GM19395 (cell line): ENCODE data around the gene PLEKHG5.
"Not testable (repeated sequence)": the region's sequence is repeated elsewhere in the genome, so short reads cannot be mapped to it uniquely, and the experiment has no call there.

Source experiments
- ATAC-seq: cut with Tn5 transposase; IDR thresholded peaks from one replicate; pipeline ENCODE4 v1.9.1; 2021; ENCODE audit warnings: mild to moderate bottlenecking, moderate library complexity; ENCODE audit not compliant: unreplicated experiment

PLEKHG5 gene

GRCh38 chr1:6447818-6448748 is 43.4 kb downstream of the PLEKHG5 start:
- ATAC-seq, result no peak

- no peak for ATAC-seq
These were observed 44.2 kb downstream of the PLEKHG5 start for GRCh38 chr1:6447016-6447817.

GRCh38 chr1:6446665-6447015 is 44.8 kb downstream of the PLEKHG5 start:
- ATAC-seq, result no peak

- not testable (repeated sequence) for ATAC-seq
These were observed 45.5 kb downstream of the PLEKHG5 start for GRCh38 chr1:6445929-6446328.

GRCh38 chr1:6445062-6445763 is 46.3 kb downstream of the PLEKHG5 start:
- ATAC-seq, result no peak

- ATAC-seq, result no peak
These were observed 47.1 kb downstream of the PLEKHG5 start for GRCh38 chr1:6444377-6444776.

GRCh38 chr1:6443339-6444115 is 47.9 kb downstream of the PLEKHG5 start:
- ATAC-seq, result no peak

GRCh38 chr1:6441586-6441985 is 49.9 kb downstream of the PLEKHG5 start:
- ATAC-seq, result no peak

- ATAC-seq, result no peak
These were observed 51.0 kb downstream of the PLEKHG5 start for GRCh38 chr1:6440198-6441126.

GRCh38 chr1:6438047-6438525 is 53.4 kb downstream of the PLEKHG5 start:
- ATAC-seq, result peak; percentile 54

- not testable (repeated sequence) for ATAC-seq
These were observed 54.3 kb downstream of the PLEKHG5 start for GRCh38 chr1:6437012-6437700.

GRCh38 chr1:6436277-6436676 is 55.2 kb downstream of the PLEKHG5 start:
- not testable (repeated sequence) for ATAC-seq

GRCh38 chr1:6435547-6435946 is 55.9 kb downstream of the PLEKHG5 start:
- ATAC-seq, result no peak

- no peak for ATAC-seq
These were observed 56.3 kb downstream of the PLEKHG5 start for GRCh38 chr1:6435129-6435528.

GRCh38 chr1:6434186-6434585 is 57.3 kb downstream of the PLEKHG5 start:
- no peak for ATAC-seq

- not testable (repeated sequence) for ATAC-seq
These were observed 59.6 kb downstream of the PLEKHG5 start for GRCh38 chr1:6431645-6432579.

GRCh38 chr1:6429660-6430411 is 61.6 kb downstream of the PLEKHG5 start:
- ATAC-seq, result not testable (repeated sequence)
